IPS DF 4.7 (cell line): ENCODE data around the gene NRP2.

Experiments used
- DNase-seq: peaks from one replicate; pipeline ENCODE4 v3.0.0-alpha.2; 2013; ENCODE audit warnings: low spot score; ENCODE audit errors: extremely low read depth

The NRP2 gene

GRCh38 chr2:205803500-205803899, 121.2 kb downstream of the NRP2 start:
- DNase-seq, result no peak

- DNase-seq, result no peak
Observed at GRCh38 chr2:205805136-205805535, 122.8 kb downstream of the NRP2 start.

GRCh38 chr2:205806143-205806905, 124.0 kb downstream of the NRP2 start:
- DNase-seq, result no peak

GRCh38 chr2:205807229-205807628, 124.9 kb downstream of the NRP2 start:
- DNase-seq, result no peak

- DNase-seq, result no peak
Observed at GRCh38 chr2:205807758-205808157, 125.5 kb downstream of the NRP2 start.

GRCh38 chr2:205808486-205809121, 126.3 kb downstream of the NRP2 start:
- DNase-seq, result no peak

- no peak for DNase-seq
Observed at GRCh38 chr2:205811387-205811786, 129.1 kb downstream of the NRP2 start.

- no peak for DNase-seq
Observed at GRCh38 chr2:205814039-205814364, 131.7 kb downstream of the NRP2 start.

- DNase-seq, result no peak
Observed at GRCh38 chr2:205815673-205816072, 133.4 kb downstream of the NRP2 start.

GRCh38 chr2:205816268-205816667, 134.0 kb downstream of the NRP2 start:
- no peak for DNase-seq

- DNase-seq, result no peak
Observed at GRCh38 chr2:205822579-205822978, 140.3 kb downstream of the NRP2 start.

- DNase-seq, result no peak
Observed at GRCh38 chr2:205827809-205828365, 145.6 kb downstream of the NRP2 start.

- DNase-seq, result no peak
Observed at GRCh38 chr2:205833864-205834263, 151.6 kb downstream of the NRP2 start.

GRCh38 chr2:205834796-205835195, 152.5 kb downstream of the NRP2 start:
- no peak for DNase-seq

GRCh38 chr2:205835251-205835791, 153.0 kb downstream of the NRP2 start:
- DNase-seq, result no peak

- no peak for DNase-seq
Observed at GRCh38 chr2:205835923-205836322, 153.6 kb downstream of the NRP2 start.

- no peak for DNase-seq
Observed at GRCh38 chr2:205836477-205837221, 154.3 kb downstream of the NRP2 start.

GRCh38 chr2:205837663-205838062, 155.4 kb downstream of the NRP2 start:
- DNase-seq, result no peak

GRCh38 chr2:205845446-205845845, 163.1 kb downstream of the NRP2 start:
- no peak for DNase-seq
